SU-DHL-6 (cell line): ENCODE measurements around the gene C1QTNF7.

ENCODE experiments used
- CTCF ChIP-seq: fragments of 200-600 bp; sonication (generic); IDR thresholded peaks from one replicate; pipeline ENCODE4 v1.5.1; 2017; ENCODE audit warnings: antibody characterized with exemption, mild to moderate bottlenecking, low read length, moderate library complexity; ENCODE audit not compliant: insufficient read depth, poor library complexity, severe bottlenecking
- EZH2phosphoT487 ChIP-seq: fragments of 200-600 bp; sonication (generic), shearing (Covaris generic); conservative IDR thresholded peaks from 2 replicates; pipeline ENCODE4 v1.6.1; 2018; ENCODE audit warnings: mild to moderate bottlenecking, antibody characterized with exemption, low read length, moderate library complexity, mixed read lengths

GRCh38 chr4:15413623-15414019 lies 14.2 kb upstream of the C1QTNF7 start:
- no peak for TF ChIP-seq CTCF
- no peak for TF ChIP-seq EZH2phosphoT487
